Measurements from ENCODE around the gene ATP9B. TPM values are rescaled to one million over a fixed set of nuclear protein-coding genes. Genes with fewer than 3 reads are reported as not detected.

ATP9B gene
- total RNA-seq, 1 experiment from 2014 or later, result 44.4 TPM

DNA sequence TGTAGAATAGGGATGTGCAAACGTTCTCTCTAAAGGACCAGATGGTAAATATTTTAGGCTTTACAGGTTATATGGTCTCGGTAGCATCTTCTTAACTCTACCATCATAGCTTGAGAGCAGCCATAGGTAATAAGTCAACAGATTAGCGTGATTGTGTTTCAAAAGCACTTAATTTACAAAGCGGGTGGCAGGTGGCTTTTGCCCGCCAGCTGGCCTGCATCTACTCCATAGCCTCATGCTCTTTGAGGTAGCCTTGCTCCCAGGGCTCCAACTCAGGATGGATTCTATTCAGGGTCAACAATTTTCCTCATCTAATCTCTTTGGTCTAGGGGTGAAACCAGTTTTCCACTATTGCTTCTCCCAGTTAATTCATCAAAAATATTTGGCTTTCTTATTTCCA lies 5.0 kb upstream of the ATP9B start:
- TF ChIP-seq TCF7L2 (IDR thresholded peaks at IDR 0.05; ENCODE audit: low read depth, low read length), result no peak
- TF ChIP-seq, protein P1, sequence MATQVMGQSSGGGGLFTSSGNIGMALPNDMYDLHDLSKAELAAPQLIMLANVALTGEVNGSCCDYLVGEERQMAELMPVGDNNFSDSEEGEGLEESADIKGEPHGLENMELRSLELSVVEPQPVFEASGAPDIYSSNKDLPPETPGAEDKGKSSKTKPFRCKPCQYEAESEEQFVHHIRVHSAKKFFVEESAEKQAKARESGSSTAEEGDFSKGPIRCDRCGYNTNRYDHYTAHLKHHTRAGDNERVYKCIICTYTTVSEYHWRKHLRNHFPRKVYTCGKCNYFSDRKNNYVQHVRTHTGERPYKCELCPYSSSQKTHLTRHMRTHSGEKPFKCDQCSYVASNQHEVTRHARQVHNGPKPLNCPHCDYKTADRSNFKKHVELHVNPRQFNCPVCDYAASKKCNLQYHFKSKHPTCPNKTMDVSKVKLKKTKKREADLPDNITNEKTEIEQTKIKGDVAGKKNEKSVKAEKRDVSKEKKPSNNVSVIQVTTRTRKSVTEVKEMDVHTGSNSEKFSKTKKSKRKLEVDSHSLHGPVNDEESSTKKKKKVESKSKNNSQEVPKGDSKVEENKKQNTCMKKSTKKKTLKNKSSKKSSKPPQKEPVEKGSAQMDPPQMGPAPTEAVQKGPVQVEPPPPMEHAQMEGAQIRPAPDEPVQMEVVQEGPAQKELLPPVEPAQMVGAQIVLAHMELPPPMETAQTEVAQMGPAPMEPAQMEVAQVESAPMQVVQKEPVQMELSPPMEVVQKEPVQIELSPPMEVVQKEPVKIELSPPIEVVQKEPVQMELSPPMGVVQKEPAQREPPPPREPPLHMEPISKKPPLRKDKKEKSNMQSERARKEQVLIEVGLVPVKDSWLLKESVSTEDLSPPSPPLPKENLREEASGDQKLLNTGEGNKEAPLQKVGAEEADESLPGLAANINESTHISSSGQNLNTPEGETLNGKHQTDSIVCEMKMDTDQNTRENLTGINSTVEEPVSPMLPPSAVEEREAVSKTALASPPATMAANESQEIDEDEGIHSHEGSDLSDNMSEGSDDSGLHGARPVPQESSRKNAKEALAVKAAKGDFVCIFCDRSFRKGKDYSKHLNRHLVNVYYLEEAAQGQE (IDR thresholded peaks at IDR 0.05; ENCODE audit: insufficient read depth in 1 of 2, low read depth in 2 of 2, low read length in 1 of 2), result no peak
- TF ChIP-seq SIN3A (IDR thresholded peaks at IDR 0.05; ENCODE audit: borderline replicate concordance, insufficient read depth, low read depth, low read length), result no peak
- TF ChIP-seq POLR2AphosphoS5 (IDR thresholded peaks at IDR 0.05; ENCODE audit: low read depth, low read length), result no peak
- TF ChIP-seq, protein P2, sequence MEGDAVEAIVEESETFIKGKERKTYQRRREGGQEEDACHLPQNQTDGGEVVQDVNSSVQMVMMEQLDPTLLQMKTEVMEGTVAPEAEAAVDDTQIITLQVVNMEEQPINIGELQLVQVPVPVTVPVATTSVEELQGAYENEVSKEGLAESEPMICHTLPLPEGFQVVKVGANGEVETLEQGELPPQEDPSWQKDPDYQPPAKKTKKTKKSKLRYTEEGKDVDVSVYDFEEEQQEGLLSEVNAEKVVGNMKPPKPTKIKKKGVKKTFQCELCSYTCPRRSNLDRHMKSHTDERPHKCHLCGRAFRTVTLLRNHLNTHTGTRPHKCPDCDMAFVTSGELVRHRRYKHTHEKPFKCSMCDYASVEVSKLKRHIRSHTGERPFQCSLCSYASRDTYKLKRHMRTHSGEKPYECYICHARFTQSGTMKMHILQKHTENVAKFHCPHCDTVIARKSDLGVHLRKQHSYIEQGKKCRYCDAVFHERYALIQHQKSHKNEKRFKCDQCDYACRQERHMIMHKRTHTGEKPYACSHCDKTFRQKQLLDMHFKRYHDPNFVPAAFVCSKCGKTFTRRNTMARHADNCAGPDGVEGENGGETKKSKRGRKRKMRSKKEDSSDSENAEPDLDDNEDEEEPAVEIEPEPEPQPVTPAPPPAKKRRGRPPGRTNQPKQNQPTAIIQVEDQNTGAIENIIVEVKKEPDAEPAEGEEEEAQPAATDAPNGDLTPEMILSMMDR (IDR thresholded peaks at IDR 0.05), result no peak
- H3K36me3 ChIP-seq (ENCODE audit: control insufficient read depth, insufficient read depth, low read length), result no peaks in the 10 kb centered on the region
- no TSS peak for BruUV-seq (replicated peaks)
- no peak for DNase-seq (ENCODE audit: low read depth, low spot score)
- H3K27me3 ChIP-seq (ENCODE audit: control insufficient read depth, insufficient read depth, low read length), result no peaks in the 10 kb centered on the region
- no peak overlapping the region for H3K4me3 ChIP-seq (ENCODE audit: low read depth in 2 of 2, low read length in 2 of 2)
- in situ Hi-C loops (cut with HindIII; ENCODE audit: low pct_unique_long_range_greater_than_20kb, low sequenced_read_pairs) (no loop called here), intact Hi-C loops (cut with micrococcal nuclease; ENCODE audit: unreplicated experiment) (no loop called here)
- H3K4me1 ChIP-seq (ENCODE audit: control insufficient read depth, insufficient read depth, low read length), result 0 out of 2 replicates have a peak, but pooled peaks cover 3% of the 10 kb centered on the region
- CTCF ChIA-PET, result no interaction called here
- POLR2A ChIA-PET, result no interaction called here
- H3K9me3 ChIP-seq (ENCODE audit: control insufficient read depth, insufficient read depth, low read depth, low read length), result no peaks in the 10 kb centered on the region
- H3K27ac ChIP-seq (ENCODE audit: low read length), result no peak overlapping the region
- no peak for ATAC-seq

GRCh38 chr18:79065802-79066201 lies 3.4 kb upstream of the ATP9B start:
- intact Hi-C loops (cut with micrococcal nuclease; ENCODE audit: unreplicated experiment), result no loop called here

DNA sequence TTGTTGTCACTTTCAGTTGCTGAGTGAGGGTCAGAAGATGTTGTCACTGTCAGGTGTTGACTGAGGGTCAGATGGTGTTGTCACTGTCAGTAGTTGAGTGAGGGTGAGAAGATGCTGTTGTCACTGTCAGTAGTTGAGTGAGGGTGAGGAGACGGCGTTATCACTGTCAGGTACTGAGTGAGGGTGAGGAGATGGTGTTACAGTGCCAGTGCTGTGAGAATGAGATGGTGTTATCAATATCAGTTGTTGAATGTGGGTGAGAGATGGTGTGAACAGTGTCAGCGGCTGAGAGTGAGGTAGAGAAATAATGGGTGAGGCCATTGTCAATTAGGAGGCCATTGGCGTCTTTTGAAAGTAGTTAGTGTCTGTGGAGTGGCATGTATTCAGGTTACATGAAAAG lies 1.6 kb upstream of the ATP9B start:
- DNase-seq (ENCODE audit: low read depth, low spot score) (no peak), ATAC-seq (no peak)
- in situ Hi-C loops (cut with HindIII; ENCODE audit: low pct_unique_long_range_greater_than_20kb, low sequenced_read_pairs) (no loop called here), intact Hi-C loops (cut with micrococcal nuclease; ENCODE audit: unreplicated experiment) (no loop called here)
- H3K9me3 ChIP-seq (ENCODE audit: control insufficient read depth, insufficient read depth, low read depth, low read length), result no peaks in the 10 kb centered on the region
- no peak overlapping the region; the same call in 1 of the 2 replicates for H3K27ac ChIP-seq (ENCODE audit: low read length)
- ChIA-PET CTCF (no interaction called here), POLR2A (no interaction called here)
- TF ChIP-seq SIN3A (IDR thresholded peaks at IDR 0.05; ENCODE audit: borderline replicate concordance, insufficient read depth, low read depth, low read length), result no peak
- TF ChIP-seq, protein P1 (IDR thresholded peaks at IDR 0.05; ENCODE audit: insufficient read depth in 1 of 2, low read depth in 2 of 2, low read length in 1 of 2), result no peak
- TF ChIP-seq TCF7L2 (IDR thresholded peaks at IDR 0.05; ENCODE audit: low read depth, low read length), result no peak
- TF ChIP-seq, protein P2 (IDR thresholded peaks at IDR 0.05), result no peak
- no peak for TF ChIP-seq POLR2AphosphoS5 (IDR thresholded peaks at IDR 0.05; ENCODE audit: low read depth, low read length)
- no peaks in the 10 kb centered on the region; the same call in 1 of the 2 replicates for H3K36me3 ChIP-seq (ENCODE audit: control insufficient read depth, insufficient read depth, low read length)
- H3K4me3 ChIP-seq (ENCODE audit: low read depth in 2 of 2, low read length in 2 of 2), result no peak overlapping the region
- BruUV-seq (replicated peaks), result no TSS peak
- no peaks in the 10 kb centered on the region for H3K27me3 ChIP-seq (ENCODE audit: control insufficient read depth, insufficient read depth, low read length)
- peaks cover 14% of the 10 kb centered on the region; the same call in 1 of the 2 replicates for H3K4me1 ChIP-seq (ENCODE audit: control insufficient read depth, insufficient read depth, low read length)

More at GRCh38 chr18:79065802-79066201, 3.4 kb upstream of the ATP9B start:
- BruUV-seq (replicated peaks), result no TSS peak
- in situ Hi-C loops (cut with HindIII; ENCODE audit: low pct_unique_long_range_greater_than_20kb, low sequenced_read_pairs), result no loop called here
- no peaks in the 10 kb centered on the region for H3K9me3 ChIP-seq (ENCODE audit: control insufficient read depth, insufficient read depth, low read depth, low read length)
- no peaks in the 10 kb centered on the region for H3K27me3 ChIP-seq (ENCODE audit: control insufficient read depth, insufficient read depth, low read length)
- no peaks in the 10 kb centered on the region; the same call in 1 of the 2 replicates for H3K36me3 ChIP-seq (ENCODE audit: control insufficient read depth, insufficient read depth, low read length)
- DNase-seq (ENCODE audit: low read depth, low spot score) (no peak), ATAC-seq (no peak)
- no peak for TF ChIP-seq SIN3A (IDR thresholded peaks at IDR 0.05; ENCODE audit: borderline replicate concordance, insufficient read depth, low read depth, low read length)
- peaks cover 10% of the 10 kb centered on the region; the same call in 1 of the 2 replicates for H3K4me1 ChIP-seq (ENCODE audit: control insufficient read depth, insufficient read depth, low read length)
- CTCF ChIA-PET, result no interaction called here
- H3K4me3 ChIP-seq (ENCODE audit: low read depth in 2 of 2, low read length in 2 of 2), result no peak overlapping the region
- no peak overlapping the region for H3K27ac ChIP-seq (ENCODE audit: low read length)
- POLR2A ChIA-PET, result no interaction called here

Data from Panc1 (cell line).